ENCODE measurements around the gene B3GALT4.

DNA sequence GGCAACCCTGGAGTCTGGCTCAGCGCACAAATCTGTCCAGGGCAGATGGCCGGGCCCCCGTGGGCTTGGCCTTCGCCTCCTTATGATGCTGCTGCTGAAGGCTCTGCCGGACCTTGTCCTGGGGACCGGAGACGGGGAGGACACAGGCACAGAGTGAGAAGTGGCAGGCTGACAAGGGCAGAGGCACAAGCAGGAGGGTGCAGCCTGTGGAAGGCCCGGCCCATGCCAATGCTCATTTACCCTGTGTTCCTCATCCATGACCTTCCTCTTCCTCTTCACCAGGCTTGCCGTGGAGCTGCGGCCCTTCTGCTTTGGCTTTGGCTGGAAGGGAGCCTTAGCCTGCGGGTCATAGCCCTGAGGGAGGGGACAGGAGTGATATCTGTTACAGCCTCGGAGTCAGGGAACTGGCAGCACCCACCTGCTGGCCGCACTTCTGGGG is 2.4 kb downstream of the B3GALT4 start:
- TF ChIP-seq, protein P1, sequence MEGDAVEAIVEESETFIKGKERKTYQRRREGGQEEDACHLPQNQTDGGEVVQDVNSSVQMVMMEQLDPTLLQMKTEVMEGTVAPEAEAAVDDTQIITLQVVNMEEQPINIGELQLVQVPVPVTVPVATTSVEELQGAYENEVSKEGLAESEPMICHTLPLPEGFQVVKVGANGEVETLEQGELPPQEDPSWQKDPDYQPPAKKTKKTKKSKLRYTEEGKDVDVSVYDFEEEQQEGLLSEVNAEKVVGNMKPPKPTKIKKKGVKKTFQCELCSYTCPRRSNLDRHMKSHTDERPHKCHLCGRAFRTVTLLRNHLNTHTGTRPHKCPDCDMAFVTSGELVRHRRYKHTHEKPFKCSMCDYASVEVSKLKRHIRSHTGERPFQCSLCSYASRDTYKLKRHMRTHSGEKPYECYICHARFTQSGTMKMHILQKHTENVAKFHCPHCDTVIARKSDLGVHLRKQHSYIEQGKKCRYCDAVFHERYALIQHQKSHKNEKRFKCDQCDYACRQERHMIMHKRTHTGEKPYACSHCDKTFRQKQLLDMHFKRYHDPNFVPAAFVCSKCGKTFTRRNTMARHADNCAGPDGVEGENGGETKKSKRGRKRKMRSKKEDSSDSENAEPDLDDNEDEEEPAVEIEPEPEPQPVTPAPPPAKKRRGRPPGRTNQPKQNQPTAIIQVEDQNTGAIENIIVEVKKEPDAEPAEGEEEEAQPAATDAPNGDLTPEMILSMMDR (IDR thresholded peaks at IDR 0.05), result no peak
- no peak for TF ChIP-seq POLR2A (IDR thresholded peaks at IDR 0.05)

Data from breast epithelium (tissue), 3 donors.